Psoas muscle (tissue), 8 donors: Measurements from ENCODE around the gene IL1R1. TPM values are rescaled to one million over a fixed set of nuclear protein-coding genes. Genes with fewer than 3 reads are reported as not detected.

Experiments used
- ATAC-seq, 4 donors: fragments of 200-7000 bp; cut with Tn5 transposase; one replicate each; pipeline ENCODE4 v1.9.1; 2020; ENCODE audit warnings: moderate library complexity in 3 of 4, mild to moderate bottlenecking in 2 of 4
- DNase-seq, 2 donors: peaks; one replicate each; pipeline ENCODE4 v3.0.0-alpha.2; 2020
- H3K27ac ChIP-seq: fragments of 200-600 bp; one replicate; pipeline ENCODE4 v1.8.0; 2022
- H3K27me3 ChIP-seq, 3 donors: fragments of 200-600 bp in 1 of 3; one replicate each; pipeline versions ENCODE4 v1.6.1 to v1.8.0; 2013 to 2022; ENCODE audit warnings: low read length in 2 of 3, mild to moderate bottlenecking in 2 of 3, moderate library complexity in 1 of 3; ENCODE audit not compliant: insufficient read depth in 3 of 3
- H3K36me3 ChIP-seq, 2 donors: fragments of 200-600 bp in 1 of 2; one replicate each; pipeline versions ENCODE4 v1.6.1 to v1.8.0; 2013 to 2022; ENCODE audit warnings: low read depth in 1 of 2, mild to moderate bottlenecking in 1 of 2, moderate library complexity in 1 of 2; ENCODE audit not compliant: insufficient read depth in 1 of 2
- H3K4me1 ChIP-seq: fragments of 200-600 bp; one replicate; pipeline ENCODE4 v1.8.0; 2022
- H3K4me3 ChIP-seq: fragments of 200-600 bp; one replicate; pipeline ENCODE4 v1.8.0; 2022; ENCODE audit warnings: mild to moderate bottlenecking
- H3K9me3 ChIP-seq: fragments of 200-600 bp; one replicate; pipeline ENCODE4 v1.8.0; 2022
- WGBS, 3 donors: extraction: QIAGEN DNeasy Blood & Tissue Kit; methylation state at CpG; one replicate each; pipeline versions ENCODE4 v1.1.6 to v1.1.7; 2013; 5-methylcytosine and 5-hydroxymethylcytosine counted together
- intact Hi-C, 2 donors: fragments of 100-400 bp; cut with DNase I; formaldehyde crosslinking; loops; one replicate each; pipeline versions ENCODE4 v1.11.0 to v1.14.2; 2022
- polyA plus RNA-seq, 3 donors: library from polyadenylated mRNA; stranded (reverse); fragments of 200-250 nt; gene quantifications; one replicate each; pipeline ENCODE4 v1.2.3, GENCODE V29; 2013
- total RNA-seq, 4 donors: library from RNA; stranded (reverse); fragmentation: NEBNext Ultra II Directional in 2 of 4; extraction: Animal tissue kit (Norgen Biotek cat#: 25700) in 2 of 4; gene quantifications; one replicate each; pipeline versions ENCODE4 v1.2.1 to v1.2.4, GENCODE V29; 2021 to 2023
- TF ChIP-seq, protein P1 (sequence below): fragments of 200-600 bp; IDR thresholded peaks from one replicate; pipeline ENCODE4 v1.8.0; 2022; ENCODE audit warnings: antibody characterized with exemption
- donor health status: healthy with polysubstance abuse.
- donor health status: DM: no; HTN: no; CAD: no; lungs with moderate emphysema.
- donor health status: Bipolar disorder and iron deficiency.
- donor health status: healthy.
- donor health status: DM: yes; HTN: yes; CAD: no.
- donor health status: DM: no; HTN: no; CAD: no.
- donor health status: DM: no; HTN: no; CAD: no.
- donor health status: DM: yes; HTN: yes; CAD: no.

The IL1R1 gene
- total and polyA plus RNA-seq, 7 donors, result 10.4 to 39.8 (median 15.9) TPM

DNA sequence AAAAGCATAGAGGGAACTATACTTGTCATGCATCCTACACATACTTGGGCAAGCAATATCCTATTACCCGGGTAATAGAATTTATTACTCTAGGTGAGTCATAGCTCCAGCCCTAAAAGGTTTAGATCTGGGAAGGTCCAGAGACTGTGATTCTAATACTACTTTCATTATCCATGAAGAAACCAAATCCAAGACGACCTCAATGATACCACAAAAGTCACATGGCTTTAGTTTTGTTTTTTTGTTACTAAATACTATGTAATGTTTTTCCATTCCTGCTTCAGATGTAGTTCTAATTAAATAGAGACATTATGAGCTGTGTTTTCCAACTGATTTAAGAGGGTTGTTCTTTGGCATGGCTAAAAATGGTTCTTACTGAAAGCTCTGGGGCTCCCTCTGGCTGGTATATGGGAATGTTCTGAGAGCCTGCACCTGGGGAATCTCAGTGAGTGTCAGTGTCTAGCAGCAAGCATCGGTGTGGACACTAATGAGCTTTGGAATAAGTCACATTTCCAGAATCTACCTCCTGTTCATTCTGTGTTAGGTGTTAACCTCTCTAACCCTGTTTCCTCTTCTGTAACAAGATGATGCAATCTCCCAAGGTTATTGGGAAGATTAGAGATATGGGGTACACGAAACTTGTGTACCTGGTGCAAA is 23.8 kb downstream of the IL1R1 start:
- intact Hi-C loops, result loop anchor here (1.0 to 5.0 kb wide), 3 partner anchors 104 to 146 kb away; no protein-coding TSS in a partner anchor
- DNase-seq (no peak), ATAC-seq (peak; percentile 83 to 98 (median 88))
- no peak overlapping the region for H3K27ac ChIP-seq
- no peak overlapping the region for H3K4me3 ChIP-seq
- H3K36me3 ChIP-seq, result peaks cover 4 to 47% of the 10 kb centered on the region in 2 donors
- TF ChIP-seq, protein P1, sequence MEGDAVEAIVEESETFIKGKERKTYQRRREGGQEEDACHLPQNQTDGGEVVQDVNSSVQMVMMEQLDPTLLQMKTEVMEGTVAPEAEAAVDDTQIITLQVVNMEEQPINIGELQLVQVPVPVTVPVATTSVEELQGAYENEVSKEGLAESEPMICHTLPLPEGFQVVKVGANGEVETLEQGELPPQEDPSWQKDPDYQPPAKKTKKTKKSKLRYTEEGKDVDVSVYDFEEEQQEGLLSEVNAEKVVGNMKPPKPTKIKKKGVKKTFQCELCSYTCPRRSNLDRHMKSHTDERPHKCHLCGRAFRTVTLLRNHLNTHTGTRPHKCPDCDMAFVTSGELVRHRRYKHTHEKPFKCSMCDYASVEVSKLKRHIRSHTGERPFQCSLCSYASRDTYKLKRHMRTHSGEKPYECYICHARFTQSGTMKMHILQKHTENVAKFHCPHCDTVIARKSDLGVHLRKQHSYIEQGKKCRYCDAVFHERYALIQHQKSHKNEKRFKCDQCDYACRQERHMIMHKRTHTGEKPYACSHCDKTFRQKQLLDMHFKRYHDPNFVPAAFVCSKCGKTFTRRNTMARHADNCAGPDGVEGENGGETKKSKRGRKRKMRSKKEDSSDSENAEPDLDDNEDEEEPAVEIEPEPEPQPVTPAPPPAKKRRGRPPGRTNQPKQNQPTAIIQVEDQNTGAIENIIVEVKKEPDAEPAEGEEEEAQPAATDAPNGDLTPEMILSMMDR, result peak; percentile 68
- 24 to 38% (median 25%) methylated on average over 4 of the region's 4 CpGs for WGBS, 3 donors
- H3K9me3 ChIP-seq, result no peaks in the 10 kb centered on the region
- no peaks in the 10 kb centered on the region for H3K27me3 ChIP-seq
- H3K4me1 ChIP-seq, result peaks cover 15% of the 10 kb centered on the region

DNA sequence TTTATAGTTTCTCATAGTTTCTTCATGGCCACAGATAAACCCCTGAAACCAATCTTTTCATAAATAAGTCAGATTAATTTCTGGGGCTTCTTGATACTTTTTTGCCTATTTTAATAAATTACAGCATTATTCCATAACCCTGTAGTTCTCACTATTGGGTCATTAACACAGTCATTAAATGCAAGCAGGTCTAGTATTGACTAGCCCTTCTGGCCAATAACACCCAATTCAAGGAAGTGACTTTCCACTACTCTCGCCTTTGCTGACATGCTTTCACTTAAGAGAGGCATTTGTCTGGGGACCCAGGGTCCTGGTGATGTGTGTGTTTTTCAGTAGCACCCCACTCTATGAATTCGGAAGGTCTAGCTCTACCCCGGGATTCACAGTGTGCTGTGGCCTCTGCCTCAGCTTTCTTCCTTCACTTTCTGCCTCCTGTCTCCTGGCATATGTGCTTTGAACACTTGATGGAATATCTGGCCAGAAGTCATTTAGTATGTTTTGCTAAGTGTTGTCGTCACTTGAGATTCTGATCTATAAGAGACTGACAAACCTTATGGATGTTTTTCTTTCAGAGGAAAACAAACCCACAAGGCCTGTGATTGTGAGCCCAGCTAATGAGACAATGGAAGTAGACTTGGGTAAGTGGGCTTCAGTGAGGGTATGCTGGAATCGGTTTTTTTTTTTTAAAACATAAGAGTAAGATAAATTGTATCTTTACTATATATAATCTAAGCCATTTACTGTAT is 25.7 kb downstream of the IL1R1 start:
- no peaks in the 10 kb centered on the region for H3K27me3 ChIP-seq
- no peak for DNase-seq
- H3K4me1 ChIP-seq, result peaks cover 15% of the 10 kb centered on the region
- no peaks in the 10 kb centered on the region for H3K9me3 ChIP-seq
- no peak for ATAC-seq
- no peak overlapping the region for H3K4me3 ChIP-seq
- no peak overlapping the region for H3K27ac ChIP-seq
- TF ChIP-seq, protein P1, result no peak
- WGBS, 3 donors, result 91 to 96% (median 95%) methylated on average over 5 of the region's 5 CpGs
- intact Hi-C loops, result loop anchor here (5.0 kb wide), 2 partner anchors 106 to 146 kb away; no protein-coding TSS in a partner anchor
- H3K36me3 ChIP-seq, result peaks cover 12 to 66% of the 10 kb centered on the region in 2 donors

DNA sequence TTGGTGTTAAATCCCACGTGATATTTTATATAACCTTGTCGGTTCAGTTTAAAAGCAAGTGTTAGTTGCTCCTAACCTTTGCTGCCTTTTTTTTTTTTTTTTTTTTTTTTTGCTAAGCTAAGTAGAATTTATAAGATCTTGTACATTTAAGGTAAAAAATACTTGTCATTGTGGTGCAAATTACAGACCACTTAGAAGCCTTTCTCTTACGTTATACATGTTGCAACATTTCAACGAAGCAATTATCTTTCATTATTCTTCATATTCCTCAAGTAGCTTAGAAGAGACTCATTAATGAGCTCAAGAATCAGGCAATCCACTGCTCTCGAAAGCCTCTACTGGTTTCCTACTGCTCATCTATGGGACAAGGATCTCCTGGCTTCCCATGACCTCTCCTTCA is 29.4 kb downstream of the IL1R1 start:
- Histone ChIP-seq H3K27me3 (no peaks in the 10 kb centered on the region), H3K4me3 (no peak overlapping the region), H3K36me3 (peaks cover 12 to 94% of the 10 kb centered on the region in 2 donors), H3K9me3 (no peaks in the 10 kb centered on the region), H3K4me1 (no peaks in the 10 kb centered on the region), H3K27ac (no peak overlapping the region)
- TF ChIP-seq, protein P1, result no peak
- intact Hi-C loops, result loop anchor here in 1 of 2 donors (10.0 kb wide), 1 partner anchor 287 kb away; no protein-coding TSS in a partner anchor
- ATAC-seq (no peak), DNase-seq (no peak)
- WGBS, 3 donors, result 90 to 96% (median 93%) methylated on average over 5 of the region's 5 CpGs

DNA sequence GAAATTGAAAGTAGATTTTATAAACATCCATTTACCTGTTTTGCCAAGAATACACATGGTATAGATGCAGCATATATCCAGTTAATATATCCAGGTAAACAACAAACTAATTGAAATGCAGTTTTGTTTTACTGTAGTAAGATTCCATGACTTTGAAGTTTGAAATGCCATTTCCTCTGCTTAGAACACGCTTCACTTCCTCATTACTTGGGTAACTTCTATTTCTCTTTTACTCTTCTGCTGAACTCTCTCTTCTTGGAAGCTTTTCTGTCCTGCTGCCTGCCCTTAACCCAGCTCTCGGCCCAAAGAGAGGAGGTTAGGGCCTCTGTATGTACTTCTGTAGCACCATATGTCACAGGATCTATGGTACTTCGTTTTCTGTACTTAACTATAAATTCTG is 30.2 kb downstream of the IL1R1 start:
- no peak for ATAC-seq
- no peaks in the 10 kb centered on the region for H3K27me3 ChIP-seq
- intact Hi-C loops, result loop anchor here in 1 of 2 donors (10.0 kb wide), 1 partner anchor 288 kb away; no protein-coding TSS in a partner anchor
- H3K27ac ChIP-seq, result no peak overlapping the region
- WGBS, 3 donors, result 87 to 91% (median 88%) methylated on average over 3 of the region's 3 CpGs
- no peaks in the 10 kb centered on the region for H3K4me1 ChIP-seq
- H3K36me3 ChIP-seq, result peaks cover 12 to 100% of the 10 kb centered on the region in 2 donors
- H3K9me3 ChIP-seq, result no peaks in the 10 kb centered on the region
- TF ChIP-seq, protein P1, result no peak
- DNase-seq, result no peak
- H3K4me3 ChIP-seq, result no peak overlapping the region
